ENCODE data around the gene MTRF1. TPM values are rescaled to one million over a fixed set of nuclear protein-coding genes. Genes with fewer than 3 reads are reported as not detected.
A peak's percentile ranks its signal among the peaks of the same experiment; 100 is the strongest.

MTRF1 gene
- total RNA-seq, 2 experiments from 2014 or later: 24.9 to 31.3 TPM

- H3K79me2 ChIP-seq (ENCODE audit: insufficient read depth, low read depth, low read length): no peaks in the 10 kb centered on the region
- no peaks in the 10 kb centered on the region for H3K4me1 ChIP-seq (ENCODE audit: insufficient read depth, low read length, poor library complexity, severe bottlenecking)
- intact Hi-C loops (cut with micrococcal nuclease; ENCODE audit: unreplicated experiment): no loop called here
- H3K4me3 ChIP-seq (ENCODE audit: low read depth, low read length, poor library complexity, severe bottlenecking): no peak overlapping the region
- TF ChIP-seq EZH2phosphoT487 (IDR thresholded peaks at IDR 0.05; ENCODE audit: borderline replicate concordance, low read depth, low read length) (no peak), CTCF (conservative IDR thresholded peaks at IDR 0.05; ENCODE audit: low read length) (no peak)
- H3K36me3 ChIP-seq (ENCODE audit: insufficient read depth, low read length): no peaks in the 10 kb centered on the region
- H3K9me2 ChIP-seq (ENCODE audit: insufficient read depth, low read length): no peaks in the 10 kb centered on the region
- DNase-seq (ENCODE audit: low spot score): no peak
- peaks cover 15% of the 10 kb centered on the region; the same call in 1 of the 2 replicates for H3K9me3 ChIP-seq (ENCODE audit: low read length)
- POLR2A ChIA-PET: interaction anchor here (0.6 kb wide), 1 partner anchor 14 kb away, joined by 3 read pairs; no protein-coding TSS in a partner anchor
- no peak overlapping the region for H3K27ac ChIP-seq (ENCODE audit: low read depth, low read length, poor library complexity, severe bottlenecking)
- no TSS peak for BruUV-seq (replicated peaks)
- CTCF ChIA-PET (ENCODE audit: unreplicated experiment): no interaction called here
- no peaks in the 10 kb centered on the region for H4K20me1 ChIP-seq (ENCODE audit: insufficient read depth, low read length)
- H3K4me2 ChIP-seq (ENCODE audit: low read length): no peak overlapping the region
- no peak overlapping the region for H2AFZ ChIP-seq (ENCODE audit: low read length)
Observed at GRCh38 chr13:41206467-41206866, 56.9 kb downstream of the MTRF1 start.

- Histone ChIP-seq H3K9me3 (ENCODE audit: low read length) (peaks cover 9% of the 10 kb centered on the region; the same call in 1 of the 2 replicates), H4K20me1 (ENCODE audit: insufficient read depth, low read length) (no peaks in the 10 kb centered on the region), H3K79me2 (ENCODE audit: insufficient read depth, low read depth, low read length) (no peaks in the 10 kb centered on the region), H3K36me3 (ENCODE audit: insufficient read depth, low read length) (no peaks in the 10 kb centered on the region), H3K4me1 (ENCODE audit: insufficient read depth, low read length, poor library complexity, severe bottlenecking) (peaks cover 17% of the 10 kb centered on the region), H3K9me2 (ENCODE audit: insufficient read depth, low read length) (no peaks in the 10 kb centered on the region), H3K4me3 (ENCODE audit: low read depth, low read length, poor library complexity, severe bottlenecking) (no peak overlapping the region), H2AFZ (ENCODE audit: low read length) (no peak overlapping the region), H3K4me2 (ENCODE audit: low read length) (no peak overlapping the region), H3K27ac (ENCODE audit: low read depth, low read length, poor library complexity, severe bottlenecking) (no peak overlapping the region)
- TF ChIP-seq EZH2phosphoT487 (IDR thresholded peaks at IDR 0.05; ENCODE audit: borderline replicate concordance, low read depth, low read length): no peak
- TF ChIP-seq CTCF (conservative IDR thresholded peaks at IDR 0.05; ENCODE audit: low read length): no peak
- POLR2A ChIA-PET: interaction anchor here (0.7 kb wide), 1 partner anchor 28 kb away, joined by 3 read pairs; no protein-coding TSS in a partner anchor
- no peak for DNase-seq (ENCODE audit: low spot score)
- BruUV-seq (replicated peaks): no TSS peak
- intact Hi-C loops (cut with micrococcal nuclease; ENCODE audit: unreplicated experiment): no loop called here
- CTCF ChIA-PET (ENCODE audit: unreplicated experiment): no interaction called here
Observed at GRCh38 chr13:41203810-41204209, 59.6 kb downstream of the MTRF1 start.

GRCh38 chr13:41200126-41200525 lies 63.2 kb downstream of the MTRF1 start:
- intact Hi-C loops (cut with micrococcal nuclease; ENCODE audit: unreplicated experiment): no loop called here
- POLR2A ChIA-PET: interaction anchor here (0.5 kb wide), 1 partner anchor 9 kb away, joined by 3 read pairs; no protein-coding TSS in a partner anchor
- Histone ChIP-seq H3K79me2 (ENCODE audit: insufficient read depth, low read depth, low read length) (no peaks in the 10 kb centered on the region), H3K4me3 (ENCODE audit: low read depth, low read length, poor library complexity, severe bottlenecking) (peak overlapping the region; percentile 22), H3K9me2 (ENCODE audit: insufficient read depth, low read length) (no peaks in the 10 kb centered on the region), H3K36me3 (ENCODE audit: insufficient read depth, low read length) (no peaks in the 10 kb centered on the region), H3K4me1 (ENCODE audit: insufficient read depth, low read length, poor library complexity, severe bottlenecking) (peaks cover 18% of the 10 kb centered on the region), H3K9me3 (ENCODE audit: low read length) (no peaks in the 10 kb centered on the region; the same call in 1 of the 2 replicates), H3K4me2 (ENCODE audit: low read length) (peak overlapping the region; percentile 59), H3K27ac (ENCODE audit: low read depth, low read length, poor library complexity, severe bottlenecking) (no peak overlapping the region), H2AFZ (ENCODE audit: low read length) (no peak overlapping the region), H4K20me1 (ENCODE audit: insufficient read depth, low read length) (no peaks in the 10 kb centered on the region)
- no TSS peak for BruUV-seq (replicated peaks)
- CTCF ChIA-PET (ENCODE audit: unreplicated experiment): no interaction called here
- DNase-seq (ENCODE audit: low spot score): no peak
- TF ChIP-seq EZH2phosphoT487 (IDR thresholded peaks at IDR 0.05; ENCODE audit: borderline replicate concordance, low read depth, low read length) (no peak), CTCF (conservative IDR thresholded peaks at IDR 0.05; ENCODE audit: low read length) (0 out of 2 replicates have a peak, but pooled peaks have one; percentile 23)
